HEK293 (cell line): Measurements from ENCODE around the gene HMGN4.

Source experiments
- CTCF ChIP-seq: fragments of 450-650 bp; formaldehyde crosslinking; IDR thresholded peaks from 2 replicates; pipeline ENCODE4 v1.5.1; 2016; ENCODE audit warnings: missing biosample characterization, missing genetic modification characterization
- KLF8 ChIP-seq: fragments of 450-650 bp; formaldehyde crosslinking; IDR thresholded peaks from 2 replicates; pipeline ENCODE4 v1.5.1; 2016; ENCODE audit warnings: missing biosample characterization, missing genetic modification characterization
- REST ChIP-seq: fragments of 450-650 bp; formaldehyde crosslinking; IDR thresholded peaks from 2 replicates; pipeline ENCODE4 v1.5.1; 2016; ENCODE audit warnings: missing biosample characterization, missing genetic modification characterization
- ZBTB1 ChIP-seq: fragments of 450-650 bp; formaldehyde crosslinking; IDR thresholded peaks from 2 replicates; pipeline ENCODE4 v1.5.1; 2016; ENCODE audit warnings: missing biosample characterization, missing genetic modification characterization
- ZBTB26 ChIP-seq: fragments of 450-650 bp; formaldehyde crosslinking; optimal IDR thresholded peaks from 2 replicates; pipeline ENCODE3; 2016; ENCODE audit warnings: missing biosample characterization, mild to moderate bottlenecking, missing genetic modification characterization
- ZNF558 ChIP-seq: fragments of 450-650 bp; formaldehyde crosslinking; IDR thresholded peaks from 2 replicates; pipeline ENCODE4 v1.5.1; 2016; ENCODE audit warnings: missing biosample characterization, missing genetic modification characterization
- ZNF561 ChIP-seq: fragments of 450-650 bp; IDR thresholded peaks from 2 replicates; pipeline ENCODE4 v1.5.1; 2018; ENCODE audit warnings: missing biosample characterization, missing genetic modification characterization, borderline replicate concordance

GRCh38 chr6:26554697-26555504, 16.7 kb downstream of the HMGN4 start:
- TF ChIP-seq ZNF558 (tag by site-specific recombination) (no peak; the same call in 1 of the 2 replicates), ZNF561 (tag by site-specific recombination) (no peak; the same call in 1 of the 2 replicates), ZBTB26 (no peak), ZBTB1 (no peak), CTCF (no peak), KLF8 (tag by site-specific recombination) (no peak; the same call in 1 of the 2 replicates), REST (tag by site-specific recombination) (no peak)
